ENCODE data around the gene ADCY4.

The ADCY4 gene

GRCh38 chr14:24312736-24313507, 21.9 kb downstream of the ADCY4 start:
- no peak for DNase-seq (ENCODE audit: insufficient read length, low spot score)
- FAIRE-seq = peak; percentile 56
- no peak for TF ChIP-seq SPI1 (IDR thresholded peaks at IDR 0.05; ENCODE audit: low read depth, low read length)
- peak; percentile 20; the same call in 1 of the 2 replicates for TF ChIP-seq POLR2AphosphoS5 (IDR thresholded peaks at IDR 0.05; ENCODE audit: low read depth, low read length)

GRCh38 chr14:24311837-24312615, 22.8 kb downstream of the ADCY4 start:
- DNase-seq (ENCODE audit: insufficient read length, low spot score) (no peak), FAIRE-seq (peak; percentile 79)

GRCh38 chr14:24310646-24311604, 23.9 kb downstream of the ADCY4 start, which contains the start of gene LTB4R:
TSS of gene LTB4R (plus strand) at chr14:24311502. CDS start at chr14:24315652, 4,150 bp downstream.
- peak; percentile 23; the same call in 1 of the 2 replicates for TF ChIP-seq POLR2AphosphoS5 (IDR thresholded peaks at IDR 0.05; ENCODE audit: low read depth, low read length)
- 0 out of 2 replicates have a peak, but pooled peaks have one; percentile 9 for TF ChIP-seq POLR2A (IDR thresholded peaks at IDR 0.05; ENCODE audit: low read depth, low read length)
- peak; percentile 6 for TF ChIP-seq PAX5 (IDR thresholded peaks at IDR 0.05; ENCODE audit: insufficient read depth, low read length, severe bottlenecking)
- TF ChIP-seq POU2F2 (IDR thresholded peaks at IDR 0.05; ENCODE audit: low read depth, low read length) = no peak
- TF ChIP-seq SPI1 (IDR thresholded peaks at IDR 0.05; ENCODE audit: low read depth, low read length) = no peak
- TF ChIP-seq TAF1 (IDR thresholded peaks at IDR 0.05; ENCODE audit: low read depth, low read length) = 0 out of 2 replicates have a peak, but pooled peaks have one; percentile 17
- DNase-seq (ENCODE audit: insufficient read length, low spot score) (peak; percentile 74), FAIRE-seq (peak; percentile 92)

More at GRCh38 chr14:24311837-24312615, 22.8 kb downstream of the ADCY4 start:
- TF ChIP-seq POLR2A (IDR thresholded peaks at IDR 0.05; ENCODE audit: low read depth, low read length) (no peak), PAX5 (IDR thresholded peaks at IDR 0.05; ENCODE audit: insufficient read depth, low read length, severe bottlenecking) (no peak), TAF1 (IDR thresholded peaks at IDR 0.05; ENCODE audit: low read depth, low read length) (no peak), POU2F2 (IDR thresholded peaks at IDR 0.05; ENCODE audit: low read depth, low read length) (no peak), POLR2AphosphoS5 (IDR thresholded peaks at IDR 0.05; ENCODE audit: low read depth, low read length) (no peak), SPI1 (IDR thresholded peaks at IDR 0.05; ENCODE audit: low read depth, low read length) (no peak)

- FAIRE-seq = no peak
- TF ChIP-seq POLR2A (IDR thresholded peaks at IDR 0.05; ENCODE audit: low read depth, low read length) = peak; percentile 37; the same call in 1 of the 2 replicates
- no peak for TF ChIP-seq TAF1 (IDR thresholded peaks at IDR 0.05; ENCODE audit: low read depth, low read length)
- no peak for DNase-seq (ENCODE audit: insufficient read length, low spot score)
Measured at GRCh38 chr14:24310265-24310645, 24.6 kb downstream of the ADCY4 start.

- FAIRE-seq = peak; percentile 13
- TF ChIP-seq POLR2AphosphoS5 (IDR thresholded peaks at IDR 0.05; ENCODE audit: low read depth, low read length) (no peak), POLR2A (IDR thresholded peaks at IDR 0.05; ENCODE audit: low read depth, low read length) (no peak), POU2F2 (IDR thresholded peaks at IDR 0.05; ENCODE audit: low read depth, low read length) (no peak), PAX5 (IDR thresholded peaks at IDR 0.05; ENCODE audit: insufficient read depth, low read length, severe bottlenecking) (no peak)
- no peak for DNase-seq (ENCODE audit: insufficient read length, low spot score)
Measured at GRCh38 chr14:24309538-24310264, 25.2 kb downstream of the ADCY4 start, which contains the start of gene LTB4R2. TSS of gene LTB4R2 (plus strand) at chr14:24310140. CDS start at chr14:24310665, 525 bp downstream.

GRCh38 chr14:24308342-24309124, 26.3 kb downstream of the ADCY4 start:
- TF ChIP-seq PAX5 (IDR thresholded peaks at IDR 0.05; ENCODE audit: insufficient read depth, low read length, severe bottlenecking) (no peak), TAF1 (IDR thresholded peaks at IDR 0.05; ENCODE audit: low read depth, low read length) (no peak), POLR2A (IDR thresholded peaks at IDR 0.05; ENCODE audit: low read depth, low read length) (no peak), SPI1 (IDR thresholded peaks at IDR 0.05; ENCODE audit: low read depth, low read length) (no peak), POU2F2 (IDR thresholded peaks at IDR 0.05; ENCODE audit: low read depth, low read length) (no peak), POLR2AphosphoS5 (IDR thresholded peaks at IDR 0.05; ENCODE audit: low read depth, low read length) (no peak)
- DNase-seq (ENCODE audit: insufficient read length, low spot score) (no peak), FAIRE-seq (no peak)

GRCh38 chr14:24307575-24308341, 27.1 kb downstream of the ADCY4 start, which contains the start of gene CIDEB:
TSS of gene CIDEB (minus strand) at chr14:24307977. CDS start at chr14:24307858, 119 bp downstream.
- FAIRE-seq (peak; percentile 79), DNase-seq (ENCODE audit: insufficient read length, low spot score) (peak; percentile 49)

More at GRCh38 chr14:24307575-24308341, 27.1 kb downstream of the ADCY4 start, which contains the start of gene CIDEB:
- TF ChIP-seq POU2F2 (IDR thresholded peaks at IDR 0.05; ENCODE audit: low read depth, low read length) = no peak
- no peak for TF ChIP-seq TAF1 (IDR thresholded peaks at IDR 0.05; ENCODE audit: low read depth, low read length)
- no peak for TF ChIP-seq POLR2AphosphoS5 (IDR thresholded peaks at IDR 0.05; ENCODE audit: low read depth, low read length)
- no peak for TF ChIP-seq PAX5 (IDR thresholded peaks at IDR 0.05; ENCODE audit: insufficient read depth, low read length, severe bottlenecking)
- TF ChIP-seq POLR2A (IDR thresholded peaks at IDR 0.05; ENCODE audit: low read depth, low read length) = no peak
- TF ChIP-seq SPI1 (IDR thresholded peaks at IDR 0.05; ENCODE audit: low read depth, low read length) = peak; percentile 79

All from GM12891 (cell line).